SU-DHL-6 (cell line): Measurements from ENCODE around the gene RHEBL1.

ENCODE experiments used
- EZH2phosphoT487 ChIP-seq: fragments of 200-600 bp; sonication (generic), shearing (Covaris generic); conservative IDR thresholded peaks from 2 replicates; pipeline ENCODE4 v1.6.1; 2018; ENCODE audit warnings: mild to moderate bottlenecking, antibody characterized with exemption, low read length, moderate library complexity, mixed read lengths
- TF ChIP-seq, protein P1 (sequence below): fragments of 200-600 bp; sonication (generic); IDR thresholded peaks from one replicate; pipeline ENCODE4 v1.5.1; 2017; ENCODE audit warnings: antibody characterized with exemption, mild to moderate bottlenecking, low read length, moderate library complexity; ENCODE audit not compliant: insufficient read depth, poor library complexity, severe bottlenecking

DNA sequence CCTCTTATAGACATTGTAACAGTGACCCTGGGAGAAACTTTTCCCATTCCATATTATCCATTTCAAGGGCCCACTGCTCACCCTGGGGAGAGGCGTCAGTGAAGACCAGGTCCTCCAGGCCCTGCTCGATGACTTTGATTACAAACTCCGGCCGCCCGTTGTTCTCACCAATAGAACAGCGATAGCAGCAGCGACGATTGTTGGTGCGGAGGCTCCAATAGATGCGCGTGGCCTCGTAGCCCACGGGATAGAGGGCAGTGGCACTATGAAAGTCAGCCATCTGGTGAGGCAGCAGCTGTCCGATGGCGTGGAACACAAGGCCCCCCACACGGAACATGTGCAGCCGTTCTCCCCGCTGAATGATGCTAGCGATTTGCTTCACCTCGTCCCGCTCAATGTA, 43.7 kb downstream of the RHEBL1 start:
- TF ChIP-seq, protein P1, sequence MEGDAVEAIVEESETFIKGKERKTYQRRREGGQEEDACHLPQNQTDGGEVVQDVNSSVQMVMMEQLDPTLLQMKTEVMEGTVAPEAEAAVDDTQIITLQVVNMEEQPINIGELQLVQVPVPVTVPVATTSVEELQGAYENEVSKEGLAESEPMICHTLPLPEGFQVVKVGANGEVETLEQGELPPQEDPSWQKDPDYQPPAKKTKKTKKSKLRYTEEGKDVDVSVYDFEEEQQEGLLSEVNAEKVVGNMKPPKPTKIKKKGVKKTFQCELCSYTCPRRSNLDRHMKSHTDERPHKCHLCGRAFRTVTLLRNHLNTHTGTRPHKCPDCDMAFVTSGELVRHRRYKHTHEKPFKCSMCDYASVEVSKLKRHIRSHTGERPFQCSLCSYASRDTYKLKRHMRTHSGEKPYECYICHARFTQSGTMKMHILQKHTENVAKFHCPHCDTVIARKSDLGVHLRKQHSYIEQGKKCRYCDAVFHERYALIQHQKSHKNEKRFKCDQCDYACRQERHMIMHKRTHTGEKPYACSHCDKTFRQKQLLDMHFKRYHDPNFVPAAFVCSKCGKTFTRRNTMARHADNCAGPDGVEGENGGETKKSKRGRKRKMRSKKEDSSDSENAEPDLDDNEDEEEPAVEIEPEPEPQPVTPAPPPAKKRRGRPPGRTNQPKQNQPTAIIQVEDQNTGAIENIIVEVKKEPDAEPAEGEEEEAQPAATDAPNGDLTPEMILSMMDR = no peak
- TF ChIP-seq EZH2phosphoT487 = no peak
